Osteoblast (primary cell): ENCODE measurements around the gene METTL21A. TPM values are rescaled to one million over a fixed set of nuclear protein-coding genes. Genes with fewer than 3 reads are reported as not detected.

Source experiments
- DNase-seq: peaks from one replicate; pipeline ENCODE4 v3.0.0; 2011; ENCODE audit warnings: low spot score, mixed read lengths; ENCODE audit not compliant: insufficient read length; ENCODE audit errors: missing footprints
- H2AFZ ChIP-seq: 2 replicates; pipeline ENCODE4 v1.6.0; 2011; ENCODE audit warnings: mild to moderate bottlenecking, low read length
- H3K27ac ChIP-seq: 2 replicates; pipeline ENCODE4 v1.5.1; 2011; ENCODE audit warnings: mild to moderate bottlenecking, low read depth, low read length, moderate library complexity
- H3K27me3 ChIP-seq: 2 replicates; pipeline ENCODE4 v1.6.0; 2012; ENCODE audit warnings: mild to moderate bottlenecking, control low read depth, inconsistent platforms, low read length, moderate library complexity; ENCODE audit not compliant: insufficient read depth
- H3K36me3 ChIP-seq: 2 replicates; pipeline ENCODE4 v1.5.1; 2011; ENCODE audit warnings: mild to moderate bottlenecking, low read length, control low read depth, moderate library complexity; ENCODE audit not compliant: insufficient read depth
- H3K4me1 ChIP-seq: 2 replicates; pipeline ENCODE4 v1.5.1; 2011; ENCODE audit warnings: mild to moderate bottlenecking, low read length, control low read depth, moderate library complexity; ENCODE audit not compliant: insufficient read depth
- H3K4me2 ChIP-seq: 2 replicates; pipeline ENCODE4 v1.6.0; 2011; ENCODE audit warnings: mild to moderate bottlenecking, low read length; ENCODE audit not compliant: insufficient read depth
- H3K4me3 ChIP-seq: fragments of 200-600 bp; sonication (generic); 3 replicates; pipeline ENCODE4 v1.5.1; 2012; ENCODE audit warnings: mild to moderate bottlenecking, low read length, inconsistent platforms; ENCODE audit not compliant: insufficient read depth
- H3K79me2 ChIP-seq: 2 replicates; pipeline ENCODE4 v1.6.0; 2012; ENCODE audit warnings: mild to moderate bottlenecking, low read length, control low read depth, inconsistent platforms; ENCODE audit not compliant: insufficient read depth
- H3K9me3 ChIP-seq: 2 replicates; pipeline ENCODE4 v1.5.1; 2011; ENCODE audit warnings: low read depth, low read length, control low read depth
- H4K20me1 ChIP-seq: 2 replicates; pipeline ENCODE4 v1.6.0; 2012; ENCODE audit warnings: mild to moderate bottlenecking, low read length, control low read depth; ENCODE audit not compliant: insufficient read depth
- total RNA-seq: library from RNA; depleted of rRNA; stranded (reverse); fragments of >200 nt; gene quantifications from 2 replicates; pipeline ENCODE4 v1.2.3, GENCODE V29; 2012
- TF ChIP-seq, protein P1 (sequence below): IDR thresholded peaks from 2 replicates; pipeline ENCODE4 v1.5.1; 2011; ENCODE audit warnings: mild to moderate bottlenecking, low read depth, low read length, moderate library complexity; ENCODE audit errors: extremely low read depth

The METTL21A gene
- total RNA-seq, 1 donor, result 13.4 TPM

DNA sequence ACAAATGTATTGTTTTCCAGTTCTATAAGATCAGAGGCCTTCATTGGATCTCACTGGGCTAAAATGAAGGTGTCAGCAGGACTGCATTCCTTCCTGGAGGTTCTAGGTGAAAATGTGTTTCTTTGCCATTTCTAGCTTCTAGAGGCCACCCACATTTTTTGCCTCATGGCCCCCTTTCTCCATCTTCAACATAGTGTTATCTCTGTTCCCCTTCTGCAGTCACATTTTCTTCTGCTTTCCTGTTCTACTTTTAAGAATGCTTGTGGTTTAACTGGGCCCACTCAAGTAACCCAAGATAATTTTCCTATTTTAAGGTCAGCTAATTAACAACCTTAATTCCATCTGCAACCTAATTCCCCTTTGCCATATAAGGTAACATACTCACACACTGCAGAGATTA lies 36.1 kb downstream of the METTL21A start:
- Histone ChIP-seq H3K4me3 (no peak overlapping the region), H3K27ac (no peak overlapping the region), H2AFZ (no peak overlapping the region), H4K20me1 (no peaks in the 10 kb centered on the region), H3K36me3 (peaks cover 43% of the 10 kb centered on the region), H3K4me1 (no peaks in the 10 kb centered on the region), H3K27me3 (no peaks in the 10 kb centered on the region), H3K79me2 (peaks cover 8% of the 10 kb centered on the region), H3K9me3 (peaks cover 2% of the 10 kb centered on the region), H3K4me2 (no peak overlapping the region)
- no peak for DNase-seq
- TF ChIP-seq, protein P1, sequence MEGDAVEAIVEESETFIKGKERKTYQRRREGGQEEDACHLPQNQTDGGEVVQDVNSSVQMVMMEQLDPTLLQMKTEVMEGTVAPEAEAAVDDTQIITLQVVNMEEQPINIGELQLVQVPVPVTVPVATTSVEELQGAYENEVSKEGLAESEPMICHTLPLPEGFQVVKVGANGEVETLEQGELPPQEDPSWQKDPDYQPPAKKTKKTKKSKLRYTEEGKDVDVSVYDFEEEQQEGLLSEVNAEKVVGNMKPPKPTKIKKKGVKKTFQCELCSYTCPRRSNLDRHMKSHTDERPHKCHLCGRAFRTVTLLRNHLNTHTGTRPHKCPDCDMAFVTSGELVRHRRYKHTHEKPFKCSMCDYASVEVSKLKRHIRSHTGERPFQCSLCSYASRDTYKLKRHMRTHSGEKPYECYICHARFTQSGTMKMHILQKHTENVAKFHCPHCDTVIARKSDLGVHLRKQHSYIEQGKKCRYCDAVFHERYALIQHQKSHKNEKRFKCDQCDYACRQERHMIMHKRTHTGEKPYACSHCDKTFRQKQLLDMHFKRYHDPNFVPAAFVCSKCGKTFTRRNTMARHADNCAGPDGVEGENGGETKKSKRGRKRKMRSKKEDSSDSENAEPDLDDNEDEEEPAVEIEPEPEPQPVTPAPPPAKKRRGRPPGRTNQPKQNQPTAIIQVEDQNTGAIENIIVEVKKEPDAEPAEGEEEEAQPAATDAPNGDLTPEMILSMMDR, result no peak

DNA sequence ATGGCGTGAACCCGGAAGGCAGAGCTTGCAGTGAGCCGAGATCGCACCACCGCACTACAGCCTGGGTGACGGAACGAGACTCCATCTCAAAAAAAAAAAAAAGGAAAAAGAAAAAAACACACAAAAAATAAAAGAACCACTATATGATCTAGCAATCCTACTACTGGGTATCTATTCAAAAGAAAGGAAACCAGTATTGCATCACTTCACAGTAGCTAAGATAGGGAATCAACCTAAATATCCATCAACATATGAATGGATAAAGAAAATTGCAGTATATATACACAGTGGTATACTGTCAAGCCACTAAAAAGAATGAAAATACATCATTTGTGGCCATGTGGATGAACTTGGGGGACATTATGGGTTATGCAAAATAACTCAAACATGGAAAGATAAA lies 37.9 kb downstream of the METTL21A start:
- H4K20me1 ChIP-seq, result no peaks in the 10 kb centered on the region
- H3K4me2 ChIP-seq, result no peak overlapping the region
- H2AFZ ChIP-seq, result no peak overlapping the region
- H3K27me3 ChIP-seq, result no peaks in the 10 kb centered on the region
- TF ChIP-seq, protein P1, result no peak
- H3K36me3 ChIP-seq, result peaks cover 41% of the 10 kb centered on the region
- H3K4me1 ChIP-seq, result no peaks in the 10 kb centered on the region
- no peak overlapping the region for H3K4me3 ChIP-seq
- no peak overlapping the region for H3K27ac ChIP-seq
- H3K79me2 ChIP-seq, result peaks cover 8% of the 10 kb centered on the region
- DNase-seq, result no peak
- peaks cover 2% of the 10 kb centered on the region for H3K9me3 ChIP-seq

DNA sequence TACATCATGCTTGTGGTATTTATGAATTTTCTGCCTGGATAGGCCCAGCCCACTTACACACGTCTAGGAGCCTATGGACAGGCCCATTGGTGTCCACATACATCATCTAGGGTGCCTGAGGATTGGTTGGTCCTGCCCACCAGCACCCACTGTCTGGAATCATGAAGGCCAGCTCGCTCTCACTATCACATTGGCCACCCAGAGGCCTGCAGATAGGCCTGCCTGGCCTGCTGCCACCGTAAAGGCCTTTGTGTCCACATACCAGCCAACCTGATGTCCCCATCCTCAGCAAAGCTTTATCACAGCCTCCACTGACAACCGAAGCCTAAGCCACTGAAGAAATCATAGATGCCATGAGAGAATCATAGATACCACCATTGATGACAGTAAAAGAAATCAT lies 40.2 kb downstream of the METTL21A start:
- Histone ChIP-seq H4K20me1 (no peaks in the 10 kb centered on the region), H3K79me2 (peaks cover 12% of the 10 kb centered on the region), H3K9me3 (no peaks in the 10 kb centered on the region), H3K4me2 (no peak overlapping the region), H3K36me3 (peaks cover 42% of the 10 kb centered on the region), H3K4me3 (no peak overlapping the region), H2AFZ (no peak overlapping the region), H3K27ac (no peak overlapping the region), H3K4me1 (no peaks in the 10 kb centered on the region), H3K27me3 (no peaks in the 10 kb centered on the region)
- no peak for DNase-seq
- TF ChIP-seq, protein P1, result no peak

DNA sequence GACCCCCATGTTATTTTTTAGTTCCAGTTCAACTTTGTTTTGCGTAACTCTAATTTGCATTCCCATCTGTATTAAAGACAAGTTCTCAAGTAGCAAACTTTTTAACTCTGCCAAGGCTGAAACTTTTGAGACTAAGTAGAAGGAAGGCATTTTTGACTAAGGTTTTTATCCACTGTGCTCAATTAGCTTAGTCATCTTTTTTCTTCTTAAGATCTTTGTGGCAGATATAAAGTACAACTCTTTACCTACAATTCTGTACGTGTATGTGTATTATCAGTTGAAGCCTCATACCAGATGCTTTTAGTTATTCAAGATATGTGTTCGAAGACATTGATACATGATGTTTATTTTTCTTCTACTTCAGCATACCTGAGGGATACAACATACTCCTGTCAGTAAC lies 53.8 kb downstream of the METTL21A start:
- TF ChIP-seq, protein P1, result no peak
- Histone ChIP-seq H3K9me3 (no peaks in the 10 kb centered on the region), H3K4me2 (no peak overlapping the region), H3K36me3 (peaks cover 46% of the 10 kb centered on the region), H3K4me1 (no peaks in the 10 kb centered on the region), H3K27me3 (no peaks in the 10 kb centered on the region), H4K20me1 (no peaks in the 10 kb centered on the region), H2AFZ (no peak overlapping the region), H3K4me3 (no peak overlapping the region), H3K27ac (no peak overlapping the region), H3K79me2 (peaks cover under 1% of the 10 kb centered on the region)
- DNase-seq, result no peak
